ACC112 (cell line): ENCODE results near the gene SIRPB1.
"Not testable (repeated sequence)": the region's sequence is repeated elsewhere in the genome, so short reads cannot be mapped to it uniquely, and the experiment has no call there.

Source experiments
- H2AFZ ChIP-seq: fragments of 200-600 bp; sonication (generic); one replicate; pipeline ENCODE4 v1.6.0; 2017; ENCODE audit warnings: antibody characterized with exemption, low read length; ENCODE audit not compliant: unreplicated experiment
- H3K27ac ChIP-seq: fragments of 200-600 bp; sonication (generic); 2 replicates; pipeline ENCODE4 v1.5.1; 2014; ENCODE audit warnings: low read depth, mild to moderate bottlenecking, antibody characterized with exemption, low read length, moderate library complexity
- H3K27me3 ChIP-seq: fragments of 200-600 bp; sonication (generic); 2 replicates; pipeline ENCODE4 v1.6.1; 2014; ENCODE audit warnings: mild to moderate bottlenecking, antibody characterized with exemption, low read length, moderate library complexity, mixed read lengths; ENCODE audit not compliant: insufficient read depth
- H3K36me3 ChIP-seq: fragments of 200-600 bp; sonication (generic); 2 replicates; pipeline ENCODE4 v1.6.1; 2016; ENCODE audit warnings: mild to moderate bottlenecking, antibody characterized with exemption, low read length, moderate library complexity, mixed read lengths; ENCODE audit not compliant: insufficient read depth
- H3K4me1 ChIP-seq: fragments of 200-600 bp; sonication (generic); one replicate; pipeline ENCODE4 v1.6.1; 2016; ENCODE audit warnings: low read length, mixed read lengths; ENCODE audit not compliant: insufficient read depth, unreplicated experiment, control insufficient read depth
- H3K4me3 ChIP-seq: fragments of 200-600 bp; sonication (generic); 2 replicates; pipeline ENCODE4 v1.5.1; 2014; ENCODE audit warnings: mild to moderate bottlenecking, low read depth, low read length
- H3K79me2 ChIP-seq: fragments of 200-600 bp; sonication (generic); one replicate; pipeline ENCODE4 v1.6.0; 2016; ENCODE audit warnings: low read length; ENCODE audit not compliant: control insufficient read depth, unreplicated experiment, insufficient read depth

The SIRPB1 gene

DNA sequence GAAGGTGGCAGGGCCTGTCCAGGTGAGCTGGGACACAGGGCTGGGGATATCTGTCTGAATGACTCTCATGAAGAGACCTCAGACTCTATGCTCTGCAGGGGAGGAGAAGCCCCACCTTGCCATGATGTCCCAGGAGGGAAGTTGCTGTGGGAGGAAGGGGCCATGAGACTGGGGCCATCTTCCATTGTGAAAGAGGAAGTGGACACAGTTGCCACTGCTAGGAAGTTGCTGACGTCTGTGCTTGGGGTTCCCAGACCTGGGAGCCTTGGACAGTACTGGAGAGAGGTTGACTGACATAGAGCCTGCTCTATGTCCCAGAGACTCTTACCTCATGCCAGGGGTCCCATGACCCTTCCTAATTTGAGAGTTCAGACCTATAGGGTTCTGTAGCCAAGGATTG is 24.5 kb downstream of the SIRPB1 start:
- Histone ChIP-seq H3K79me2 (no peaks in the 10 kb centered on the region), H2AFZ (no peak overlapping the region), H3K27ac (no peak overlapping the region), H3K4me1 (no peaks in the 10 kb centered on the region), H3K27me3 (no peaks in the 10 kb centered on the region), H3K4me3 (no peak overlapping the region), H3K36me3 (no peaks in the 10 kb centered on the region)

DNA sequence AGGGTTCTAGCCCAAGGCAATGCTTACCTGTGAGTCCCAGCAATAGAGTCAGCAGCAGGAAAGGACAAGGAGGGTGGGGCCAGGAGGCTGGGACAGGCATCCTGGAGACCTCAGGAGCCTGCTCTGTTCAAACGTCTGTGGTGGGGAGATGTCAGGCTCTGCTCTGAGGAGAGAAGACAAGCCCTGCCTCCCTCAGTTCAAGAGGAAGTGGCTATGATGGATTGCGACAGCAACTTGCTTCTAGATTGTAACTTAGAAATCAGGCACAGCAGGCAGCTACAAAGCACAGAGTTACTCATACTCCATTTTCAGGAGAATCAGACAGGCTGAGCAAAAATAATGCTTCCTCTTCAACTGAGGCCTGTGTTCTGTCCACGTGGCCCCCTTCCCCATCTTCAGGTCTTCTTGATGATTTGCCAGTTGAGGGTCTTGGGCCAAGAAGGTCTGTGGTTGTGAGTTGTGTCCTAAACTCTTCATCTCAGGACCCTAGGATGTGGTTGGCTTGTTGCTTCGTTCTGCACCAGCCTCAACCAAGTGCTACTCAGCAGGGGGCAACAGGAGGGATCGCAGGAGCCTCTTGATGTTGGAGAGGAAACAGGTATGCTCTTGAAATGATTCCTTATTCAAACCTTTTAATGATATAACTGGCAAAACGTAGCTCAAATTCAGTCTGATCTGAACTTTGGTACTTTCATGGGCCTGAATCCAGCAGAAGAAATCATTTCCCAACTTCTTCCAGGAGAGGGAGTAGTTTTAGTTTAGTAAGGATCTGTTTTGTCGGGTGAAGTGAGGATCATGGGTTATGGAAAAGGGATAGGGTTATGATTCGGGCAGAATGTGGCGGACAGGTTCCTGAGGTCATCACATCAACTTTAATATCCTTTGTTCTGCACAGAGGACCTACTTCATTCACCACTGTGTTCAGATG is 31.0 kb downstream of the SIRPB1 start:
- Histone ChIP-seq H3K4me1 (no peaks in the 10 kb centered on the region), H3K36me3 (no peaks in the 10 kb centered on the region), H3K27ac (no peak overlapping the region), H3K27me3 (no peaks in the 10 kb centered on the region), H3K4me3 (no peak overlapping the region), H2AFZ (no peak overlapping the region), H3K79me2 (no peaks in the 10 kb centered on the region)

DNA sequence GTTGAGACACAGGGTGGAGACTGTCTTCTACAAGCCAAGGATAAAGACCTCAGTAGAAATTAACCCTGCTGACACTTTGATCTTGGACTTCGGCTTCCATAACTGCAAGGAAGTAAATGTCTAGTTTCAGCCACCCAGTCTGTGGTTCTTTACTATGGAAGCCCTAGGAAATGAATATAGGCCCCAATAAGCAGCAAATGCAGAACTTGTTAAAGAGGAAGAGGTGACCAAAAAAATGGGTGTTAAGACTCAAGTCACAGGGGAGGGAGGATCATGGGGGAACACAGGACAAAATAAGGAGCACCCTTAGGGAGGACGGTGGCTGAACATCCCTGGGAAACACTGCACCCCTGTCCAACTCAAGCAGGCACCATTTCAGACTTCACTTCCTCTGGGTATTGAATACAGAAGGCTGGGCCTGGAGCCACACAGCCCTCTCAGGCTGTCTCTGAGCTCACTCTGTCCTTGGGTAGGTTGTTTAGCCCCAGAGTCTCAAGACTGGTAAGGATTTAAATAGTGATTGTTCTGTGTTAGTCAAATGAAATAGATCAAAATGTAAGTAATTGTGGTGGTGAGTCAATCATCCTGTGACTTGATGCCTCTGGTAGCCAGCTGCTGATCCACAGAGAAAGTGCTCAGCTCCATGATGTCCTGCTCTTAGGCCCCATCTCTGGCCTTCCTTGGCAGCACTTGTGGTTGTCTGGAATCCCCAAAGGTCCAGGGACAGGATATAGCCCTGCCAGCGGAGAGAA is 31.9 kb downstream of the SIRPB1 start:
- H2AFZ ChIP-seq: no peak overlapping the region

DNA sequence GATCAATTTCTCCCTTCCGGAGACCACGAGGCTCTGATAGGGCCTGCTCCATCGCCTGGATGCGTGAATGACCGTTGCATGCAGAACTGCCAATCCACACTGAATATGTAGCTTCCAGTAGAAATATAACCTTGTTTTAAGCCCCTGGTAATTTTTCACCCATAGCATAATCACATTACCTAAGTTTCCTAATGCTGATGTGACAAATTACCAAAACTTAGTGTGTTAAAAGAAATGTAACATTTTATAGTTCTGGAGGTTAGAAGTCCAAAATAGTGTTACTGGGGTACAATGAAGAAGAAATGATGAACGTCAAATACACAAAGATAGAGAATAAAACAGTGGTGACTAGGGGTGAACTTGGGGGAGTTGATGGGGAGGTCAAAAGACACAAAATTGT is 40.3 kb downstream of the SIRPB1 start:
- Histone ChIP-seq H3K27ac (no peak overlapping the region), H3K79me2 (no peaks in the 10 kb centered on the region), H3K36me3 (no peaks in the 10 kb centered on the region), H3K4me1 (no peaks in the 10 kb centered on the region), H2AFZ (no peak overlapping the region), H3K4me3 (no peak overlapping the region), H3K27me3 (no peaks in the 10 kb centered on the region)

More for the DNA sequence above, 31.9 kb downstream of the SIRPB1 start:
- H3K27me3 ChIP-seq: no peaks in the 10 kb centered on the region
- no peaks in the 10 kb centered on the region for H3K36me3 ChIP-seq
- H3K79me2 ChIP-seq: no peaks in the 10 kb centered on the region
- no peak overlapping the region for H3K27ac ChIP-seq
- no peak overlapping the region for H3K4me3 ChIP-seq
- H3K4me1 ChIP-seq: no peaks in the 10 kb centered on the region

DNA sequence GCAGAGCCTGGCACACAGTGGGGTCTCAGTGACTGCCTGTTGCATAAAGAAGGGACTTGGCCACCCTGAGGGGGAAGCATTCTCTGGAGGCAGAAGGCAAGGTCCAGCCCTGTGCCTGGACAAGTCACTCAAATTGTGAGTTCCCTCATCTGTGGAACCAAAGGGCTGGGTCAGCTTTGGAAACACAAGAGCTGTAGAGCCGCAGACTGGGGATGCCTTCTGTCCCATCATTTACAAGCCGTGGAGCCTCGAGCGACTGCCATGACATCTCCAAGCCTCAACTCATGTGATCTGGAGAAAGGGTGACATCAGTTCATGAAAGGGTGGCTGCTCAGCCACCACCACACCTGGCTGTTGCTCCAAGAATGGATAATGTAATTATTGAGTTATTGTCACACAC is 41.9 kb downstream of the SIRPB1 start:
- no peaks in the 10 kb centered on the region for H3K36me3 ChIP-seq
- H3K4me1 ChIP-seq: no peaks in the 10 kb centered on the region
- H2AFZ ChIP-seq: no peak overlapping the region
- no peak overlapping the region for H3K4me3 ChIP-seq
- no peaks in the 10 kb centered on the region for H3K79me2 ChIP-seq
- no peaks in the 10 kb centered on the region for H3K27me3 ChIP-seq
- no peak overlapping the region for H3K27ac ChIP-seq

DNA sequence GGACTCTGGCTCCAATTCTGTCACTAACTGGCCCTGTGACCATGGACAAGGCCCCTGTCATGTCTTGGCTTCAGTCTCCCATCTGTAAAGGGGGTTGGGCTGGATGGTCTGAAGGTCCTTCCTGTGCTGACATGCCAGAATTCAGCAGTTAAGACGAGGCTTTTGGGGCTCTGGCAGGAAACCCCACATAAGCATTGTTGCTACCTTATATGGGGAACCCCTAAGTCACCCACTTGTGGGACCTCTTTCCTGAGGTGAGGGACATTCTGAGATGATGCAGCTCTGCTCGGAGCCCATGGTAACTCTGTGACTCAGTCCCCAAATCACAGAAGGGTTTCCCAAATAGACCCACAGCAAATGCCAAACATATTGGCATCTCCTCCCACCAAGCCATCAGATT is 42.5 kb downstream of the SIRPB1 start:
- H3K27me3 ChIP-seq, H2AFZ ChIP-seq: not testable (repeated sequence)

DNA sequence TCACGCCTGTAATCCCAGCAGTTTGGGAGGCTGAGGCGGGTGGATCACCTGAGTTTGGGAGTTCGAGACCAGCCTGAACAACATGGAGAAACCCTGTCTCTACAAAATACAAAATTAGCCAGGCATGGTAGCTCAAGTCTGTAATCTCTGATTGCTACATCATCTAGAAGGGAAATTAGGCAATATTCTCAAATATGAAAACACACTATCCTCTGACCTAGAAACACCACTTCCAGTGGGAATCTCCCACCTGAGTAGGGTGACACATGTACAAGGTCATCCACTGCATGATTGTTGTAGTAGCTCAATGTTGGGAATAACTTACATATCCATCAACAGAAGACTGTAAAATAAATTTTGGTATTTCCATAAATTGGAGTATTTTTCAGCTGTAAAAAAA is 43.2 kb downstream of the SIRPB1 start:
- Histone ChIP-seq H3K4me3 (no peak overlapping the region), H3K79me2 (no peaks in the 10 kb centered on the region), H3K36me3 (no peaks in the 10 kb centered on the region), H3K27ac (no peak overlapping the region), H2AFZ (no peak overlapping the region), H3K27me3 (no peaks in the 10 kb centered on the region), H3K4me1 (no peaks in the 10 kb centered on the region)

More for the DNA sequence above, 42.5 kb downstream of the SIRPB1 start:
- not testable (repeated sequence) for H3K27ac ChIP-seq, H3K36me3 ChIP-seq, H3K4me1 ChIP-seq, H3K79me2 ChIP-seq, H3K4me3 ChIP-seq

DNA sequence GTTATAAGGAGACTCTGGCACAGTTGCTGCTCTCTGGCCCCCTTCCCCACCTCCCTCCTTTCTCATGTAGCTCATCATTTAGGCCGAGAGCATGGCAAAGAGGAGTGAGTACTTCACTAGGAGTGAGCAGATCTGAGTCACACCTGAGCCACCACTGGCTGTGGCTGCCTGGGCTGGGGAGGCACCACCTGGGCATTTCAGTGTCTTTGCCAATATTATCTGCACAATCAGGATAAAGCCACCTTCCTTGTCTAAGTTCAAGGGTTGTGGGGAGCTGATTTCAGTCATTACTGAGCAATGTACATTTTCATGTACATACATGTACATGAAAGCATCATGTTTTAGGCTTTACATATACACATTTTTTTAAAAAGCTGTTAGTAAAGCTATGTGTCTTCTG is 43.8 kb downstream of the SIRPB1 start:
- not testable (repeated sequence) for H3K27ac ChIP-seq, H3K79me2 ChIP-seq, H3K36me3 ChIP-seq, H3K27me3 ChIP-seq, H3K4me1 ChIP-seq, H2AFZ ChIP-seq, H3K4me3 ChIP-seq

DNA sequence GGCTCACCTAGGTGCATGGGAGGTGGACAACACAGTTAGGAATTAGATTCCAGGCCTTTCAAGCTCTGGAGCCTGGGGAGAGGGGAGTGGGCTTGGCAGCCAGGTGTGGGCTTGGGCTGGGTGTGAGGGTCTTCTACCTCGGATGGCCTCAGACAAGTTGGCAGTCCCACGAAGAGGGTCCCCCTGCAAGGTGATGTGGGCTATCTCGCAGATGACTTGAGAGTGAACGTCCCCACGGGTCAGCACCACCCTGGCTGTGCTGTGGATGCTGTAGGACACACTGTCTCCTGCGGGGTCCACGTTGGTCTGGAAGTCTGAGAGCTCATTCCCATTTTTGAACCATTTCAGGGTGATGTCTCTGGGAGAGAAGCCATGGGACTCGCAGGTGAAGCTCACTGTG is 48.2 kb downstream of the SIRPB1 start:
- peaks cover 25% of the 10 kb centered on the region for H3K4me1 ChIP-seq
- H2AFZ ChIP-seq, H3K27ac ChIP-seq, H3K4me3 ChIP-seq, H3K79me2 ChIP-seq, H3K36me3 ChIP-seq, H3K27me3 ChIP-seq: not testable (repeated sequence)
